Suppressor macrophage (primary cell): ENCODE measurements around the gene IRF2BPL.

ENCODE experiments used
- DNase-seq, 4 experiments: peaks; one replicate each; pipeline ENCODE4 v3.0.0-alpha.2; 2020 to 2022

The IRF2BPL gene

GRCh38 chr14:76985540-76986230 lies 42.8 kb downstream of the IRF2BPL start:
- DNase-seq: peak in 3 of 4 experiments; percentile 37 to 50 (median 50)

GRCh38 chr14:76984787-76985375 lies 43.6 kb downstream of the IRF2BPL start:
- DNase-seq: peak in 1 of 4 experiments; percentile 5

GRCh38 chr14:76984297-76984696 lies 44.2 kb downstream of the IRF2BPL start:
- peak in 1 of 4 experiments; percentile 1 for DNase-seq

- DNase-seq: peak in 1 of 4 experiments; percentile 1
Measured at GRCh38 chr14:76981670-76982069, 46.8 kb downstream of the IRF2BPL start.

- DNase-seq: peak; percentile 98 to 99 (median 98)
Measured at GRCh38 chr14:76977793-76978720, 50.5 kb downstream of the IRF2BPL start.

- DNase-seq: no peak
Measured at GRCh38 chr14:76976240-76977005, 52.1 kb downstream of the IRF2BPL start.

GRCh38 chr14:76975812-76976211 lies 52.7 kb downstream of the IRF2BPL start:
- no peak for DNase-seq

- DNase-seq: no peak
Measured at GRCh38 chr14:76975051-76975450, 53.5 kb downstream of the IRF2BPL start.
